HG03575 (cell line): ENCODE results near the gene ATG7.

ENCODE experiments used
- ATAC-seq: cut with Tn5 transposase; IDR thresholded peaks from one replicate; pipeline ENCODE4 v1.9.1; 2021; ENCODE audit not compliant: unreplicated experiment, insufficient number of reproducible peaks, low FRiP score; ENCODE audit errors: extremely low read depth

The ATG7 gene, protein sequence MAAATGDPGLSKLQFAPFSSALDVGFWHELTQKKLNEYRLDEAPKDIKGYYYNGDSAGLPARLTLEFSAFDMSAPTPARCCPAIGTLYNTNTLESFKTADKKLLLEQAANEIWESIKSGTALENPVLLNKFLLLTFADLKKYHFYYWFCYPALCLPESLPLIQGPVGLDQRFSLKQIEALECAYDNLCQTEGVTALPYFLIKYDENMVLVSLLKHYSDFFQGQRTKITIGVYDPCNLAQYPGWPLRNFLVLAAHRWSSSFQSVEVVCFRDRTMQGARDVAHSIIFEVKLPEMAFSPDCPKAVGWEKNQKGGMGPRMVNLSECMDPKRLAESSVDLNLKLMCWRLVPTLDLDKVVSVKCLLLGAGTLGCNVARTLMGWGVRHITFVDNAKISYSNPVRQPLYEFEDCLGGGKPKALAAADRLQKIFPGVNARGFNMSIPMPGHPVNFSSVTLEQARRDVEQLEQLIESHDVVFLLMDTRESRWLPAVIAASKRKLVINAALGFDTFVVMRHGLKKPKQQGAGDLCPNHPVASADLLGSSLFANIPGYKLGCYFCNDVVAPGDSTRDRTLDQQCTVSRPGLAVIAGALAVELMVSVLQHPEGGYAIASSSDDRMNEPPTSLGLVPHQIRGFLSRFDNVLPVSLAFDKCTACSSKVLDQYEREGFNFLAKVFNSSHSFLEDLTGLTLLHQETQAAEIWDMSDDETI

GRCh38 chr3:11271986-11272904, at the start of gene ATG7:
ATG7 (plus strand) TSS chr3:11272397; CDS start chr3:11298696, 26,299 bp downstream.
- ATAC-seq = peak; percentile 63

- no peak for ATAC-seq
Observed at GRCh38 chr3:11224010-11224409, 48.2 kb upstream of the ATG7 start.

- no peak for ATAC-seq
Observed at GRCh38 chr3:11224870-11225229, 47.3 kb upstream of the ATG7 start.

DNA sequence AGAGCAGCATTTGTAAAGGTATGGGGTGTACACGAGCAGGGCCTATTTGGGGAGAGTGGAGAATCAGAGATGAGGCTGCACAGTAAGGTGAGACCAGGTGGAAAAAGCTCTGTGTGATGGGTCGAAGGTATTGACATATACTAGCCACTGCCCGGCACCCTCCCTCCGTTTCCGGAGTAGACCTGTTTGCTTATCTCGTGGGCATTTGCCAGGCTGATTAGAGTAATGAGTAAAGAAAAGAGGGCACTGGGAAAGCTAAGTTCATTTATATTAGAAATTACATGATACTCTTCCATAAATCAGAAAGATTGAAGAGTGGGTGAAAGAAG, 46.2 kb upstream of the ATG7 start:
- no peak for ATAC-seq

GRCh38 chr3:11228041-11228440, 44.2 kb upstream of the ATG7 start:
- no peak for ATAC-seq

GRCh38 chr3:11230125-11230524, 42.1 kb upstream of the ATG7 start:
- no peak for ATAC-seq

DNA sequence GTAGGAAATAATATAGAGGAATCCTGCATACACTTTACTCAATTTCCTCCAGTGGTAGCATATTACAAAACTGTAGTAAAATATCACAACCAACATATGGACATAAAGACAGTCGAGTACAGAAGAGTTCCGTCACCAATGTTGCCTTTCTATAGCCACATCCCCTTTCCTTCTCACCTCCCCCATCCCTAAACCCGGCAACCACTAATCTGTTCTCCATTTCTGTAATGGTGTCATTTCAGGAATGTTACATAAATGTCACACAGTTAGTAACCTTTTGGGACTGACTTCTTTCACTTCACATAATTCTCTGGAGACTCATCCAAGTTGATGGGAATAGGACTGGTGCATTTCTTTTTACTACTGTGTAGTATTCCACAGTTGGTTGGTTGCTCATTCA, 41.4 kb upstream of the ATG7 start:
- ATAC-seq = no peak

- no peak for ATAC-seq
Observed at GRCh38 chr3:11235385-11235784, 36.8 kb upstream of the ATG7 start.

- no peak for ATAC-seq
Observed at GRCh38 chr3:11236588-11237461, 35.4 kb upstream of the ATG7 start.

DNA sequence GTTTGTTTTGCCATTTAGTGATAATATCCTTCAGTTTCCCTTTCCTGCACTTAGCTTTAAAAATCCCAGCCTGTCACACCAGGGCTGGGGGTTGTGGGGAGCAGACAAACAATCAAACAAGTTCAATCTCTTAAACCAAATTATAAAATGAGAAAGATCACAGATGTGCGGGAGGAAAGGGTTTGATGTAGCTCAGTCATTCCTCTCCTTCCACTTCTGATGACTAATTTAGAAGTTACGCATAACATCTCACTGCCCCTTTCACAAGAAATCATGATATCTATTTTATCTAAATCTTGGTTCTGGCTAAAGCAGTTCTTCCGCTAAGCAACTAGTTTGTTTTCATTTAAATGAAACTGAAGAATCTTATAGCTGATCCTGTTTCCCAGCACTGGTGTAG, 34.1 kb upstream of the ATG7 start:
- no peak for ATAC-seq

GRCh38 chr3:11238880-11239279, 33.3 kb upstream of the ATG7 start:
- ATAC-seq = no peak

DNA sequence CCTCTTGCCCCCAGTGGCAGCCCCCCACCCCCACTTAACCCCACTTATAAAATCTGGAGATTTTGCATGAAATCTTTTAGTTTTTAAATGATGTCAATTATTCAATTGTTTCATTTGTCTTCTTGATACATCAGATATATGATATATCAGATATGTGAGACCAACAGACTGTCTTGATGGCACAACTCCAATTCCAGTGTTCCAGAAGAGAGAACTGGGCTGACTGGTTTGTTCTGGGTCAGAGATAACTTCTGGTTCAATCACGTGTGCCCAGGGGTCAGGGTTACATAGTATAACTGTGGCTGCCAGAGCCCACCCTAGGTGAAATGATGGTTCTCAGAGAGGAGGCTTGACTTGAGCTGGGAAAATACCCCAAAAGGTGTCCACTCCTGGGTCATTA, 32.4 kb upstream of the ATG7 start:
- no peak for ATAC-seq

- ATAC-seq = no peak
Observed at GRCh38 chr3:11240496-11240895, 31.7 kb upstream of the ATG7 start.

DNA sequence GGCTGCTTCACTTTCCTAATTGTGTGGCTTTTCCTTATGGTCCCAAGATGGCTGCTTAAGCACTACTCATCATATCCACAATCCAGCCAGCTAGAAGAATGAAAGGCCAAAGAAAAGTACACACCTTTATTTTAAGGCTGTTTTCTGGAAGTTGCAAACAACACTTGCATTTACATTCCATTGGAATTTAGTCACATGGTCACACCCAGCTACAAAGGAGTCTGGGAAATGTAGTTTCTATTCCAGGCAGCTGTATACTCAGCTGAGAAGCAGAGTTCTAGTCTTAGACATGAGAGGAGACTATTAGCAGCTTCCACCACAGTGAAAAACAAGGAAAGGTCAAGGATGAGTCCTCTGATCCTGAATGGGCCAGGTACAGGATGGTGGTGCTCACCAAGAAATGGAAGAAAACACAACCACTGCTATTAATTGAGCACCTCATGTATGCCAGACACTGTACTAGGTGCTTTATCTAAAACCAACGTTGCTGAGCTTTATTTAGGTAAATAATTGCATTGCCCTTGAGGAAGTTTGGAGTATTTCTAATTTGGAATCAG, 28.0 kb upstream of the ATG7 start:
- ATAC-seq = no peak

- no peak for ATAC-seq
Observed at GRCh38 chr3:11245276-11245675, 26.9 kb upstream of the ATG7 start.

GRCh38 chr3:11245827-11246662, 26.2 kb upstream of the ATG7 start:
- no peak for ATAC-seq

- ATAC-seq = no peak
Observed at GRCh38 chr3:11246663-11246970, 25.6 kb upstream of the ATG7 start.

- ATAC-seq = no peak
Observed at GRCh38 chr3:11247362-11247761, 24.8 kb upstream of the ATG7 start.
